Right atrium auricular region (tissue), 2 donors: Measurements from ENCODE around the gene GPSM1. TPM values are rescaled to one million over a fixed set of nuclear protein-coding genes. Genes with fewer than 3 reads are reported as not detected.

Experiments
- DNase-seq: peaks from one replicate; pipeline ENCODE4 v3.0.0-alpha.2; 2019; ENCODE audit warnings: low spot score
- H3K27ac ChIP-seq, 2 donors: fragments of 200-600 bp; sonication (generic); 1 replicate in 1 of 2; 2 replicates in 1 of 2; pipeline ENCODE4 v1.5.1; 2016 to 2019
- H3K27me3 ChIP-seq, 2 donors: fragments of 200-600 bp; sonication (generic); one replicate each; pipeline versions ENCODE4 v1.5.1 to v1.6.0; 2017 to 2019
- H3K36me3 ChIP-seq: fragments of 200-600 bp; sonication (generic); one replicate; pipeline ENCODE4 v1.5.1; 2016
- H3K4me1 ChIP-seq, 2 donors: fragments of 200-600 bp; sonication (generic); one replicate each; pipeline versions ENCODE4 v1.5.1 to v1.6.0; 2017 to 2019
- H3K4me3 ChIP-seq, 2 donors: fragments of 200-600 bp; sonication (generic); 1 replicate in 1 of 2; 2 replicates in 1 of 2; pipeline ENCODE4 v1.5.1; 2017 to 2019; ENCODE audit warnings: mild to moderate bottlenecking in 1 of 2, moderate library complexity in 1 of 2
- H3K9me3 ChIP-seq, 2 donors: fragments of 200-600 bp; sonication (generic); one replicate each; pipeline ENCODE4 v1.5.1; 2019
- CTCF ChIP-seq, 2 donors: fragments of 200-600 bp; sonication (generic); IDR thresholded peaks; one replicate each; pipeline ENCODE4 v1.5.1; 2019; ENCODE audit warnings: antibody characterized with exemption in 2 of 2
- total RNA-seq, 2 donors: library from RNA; depleted of rRNA; stranded (reverse); fragments of >200 nt; gene quantifications; one replicate each; pipeline ENCODE4 v1.1.0, GENCODE V29; 2016

The GPSM1 gene
- total RNA-seq, 2 donors from 2014 or later, result 39.4 to 44.5 TPM

GRCh38 chr9:136329636-136330405, 2.5 kb downstream of the GPSM1 start:
- no peak for DNase-seq
- Histone ChIP-seq H3K36me3 (no peaks in the 10 kb centered on the region), H3K4me3 (no peak overlapping the region), H3K27me3 (no peaks in the 10 kb centered on the region), H3K9me3 (no peaks in the 10 kb centered on the region), H3K27ac (peak overlapping the region; percentile 88 to 97), H3K4me1 (peaks cover 0 to 54% of the 10 kb centered on the region in 2 donors)
- no peak for TF ChIP-seq CTCF (IDR thresholded peaks at IDR 0.05)

- H3K4me3 ChIP-seq, result no peak overlapping the region
- no peaks in the 10 kb centered on the region for H3K9me3 ChIP-seq
- H3K27me3 ChIP-seq, result no peaks in the 10 kb centered on the region
- no peak for DNase-seq
- peak overlapping the region; percentile 88 to 97 for H3K27ac ChIP-seq
- TF ChIP-seq CTCF (IDR thresholded peaks at IDR 0.05), result no peak
- peaks cover 0 to 48% of the 10 kb centered on the region in 2 donors for H3K4me1 ChIP-seq
- H3K36me3 ChIP-seq, result no peaks in the 10 kb centered on the region
Measured at GRCh38 chr9:136330406-136330990, 3.2 kb downstream of the GPSM1 start.

- no peaks in the 10 kb centered on the region for H3K9me3 ChIP-seq
- no peak for TF ChIP-seq CTCF (IDR thresholded peaks at IDR 0.05)
- DNase-seq, result no peak
- H3K27me3 ChIP-seq, result no peaks in the 10 kb centered on the region
- peaks cover 5% of the 10 kb centered on the region for H3K36me3 ChIP-seq
- H3K4me3 ChIP-seq, result no peak overlapping the region
- peak overlapping the region; percentile 88 to 97 for H3K27ac ChIP-seq
- peaks cover 0 to 43% of the 10 kb centered on the region in 2 donors for H3K4me1 ChIP-seq
Measured at GRCh38 chr9:136331030-136331429, 3.7 kb downstream of the GPSM1 start.

GRCh38 chr9:136331556-136332481, 4.5 kb downstream of the GPSM1 start:
- Histone ChIP-seq H3K4me3 (no peak overlapping the region), H3K27me3 (no peaks in the 10 kb centered on the region), H3K9me3 (no peaks in the 10 kb centered on the region), H3K27ac (peak overlapping the region; percentile 88 to 97), H3K36me3 (peaks cover 12% of the 10 kb centered on the region), H3K4me1 (peaks cover 0 to 40% of the 10 kb centered on the region in 2 donors)
- DNase-seq, result no peak
- TF ChIP-seq CTCF (IDR thresholded peaks at IDR 0.05), result no peak

- no peak overlapping the region for H3K27ac ChIP-seq
- H3K4me3 ChIP-seq, result no peak overlapping the region
- TF ChIP-seq CTCF (IDR thresholded peaks at IDR 0.05), result no peak
- peaks cover 19% of the 10 kb centered on the region for H3K36me3 ChIP-seq
- DNase-seq, result no peak
- no peaks in the 10 kb centered on the region for H3K9me3 ChIP-seq
- H3K27me3 ChIP-seq, result no peaks in the 10 kb centered on the region
- H3K4me1 ChIP-seq, result peaks cover 0 to 38% of the 10 kb centered on the region in 2 donors
Measured at GRCh38 chr9:136332482-136332983, 5.2 kb downstream of the GPSM1 start.
